ENCODE results near the gene RCOR1.

RCOR1 gene

GRCh38 chr14:102661614-102662013 is 69.2 kb downstream of the RCOR1 start:
- TF ChIP-seq POLR2AphosphoS5 (IDR thresholded peaks at IDR 0.05; ENCODE audit: low read depth, low read length): no peak
- TF ChIP-seq TAF1 (IDR thresholded peaks at IDR 0.05; ENCODE audit: borderline replicate concordance, insufficient read depth, low read length): no peak
- TF ChIP-seq SIN3A (IDR thresholded peaks at IDR 0.05; ENCODE audit: borderline replicate concordance, insufficient read depth, low read length): no peak
- TF ChIP-seq REST (IDR thresholded peaks at IDR 0.05; ENCODE audit: insufficient read depth in 1 of 2, low read depth in 2 of 2, low read length in 2 of 2): no peak
- no peak for TF ChIP-seq FOXP2 (optimal IDR thresholded peaks at IDR 0.05; ENCODE audit: borderline replicate concordance, extremely low read depth, extremely low read length, insufficient read depth)

GRCh38 chr14:102662636-102663430 is 70.4 kb downstream of the RCOR1 start:
- TF ChIP-seq POLR2AphosphoS5 (IDR thresholded peaks at IDR 0.05; ENCODE audit: low read depth, low read length): no peak
- no peak for TF ChIP-seq FOXP2 (optimal IDR thresholded peaks at IDR 0.05; ENCODE audit: borderline replicate concordance, extremely low read depth, extremely low read length, insufficient read depth)
- TF ChIP-seq REST (IDR thresholded peaks at IDR 0.05; ENCODE audit: insufficient read depth in 1 of 2, low read depth in 2 of 2, low read length in 2 of 2): no peak
- TF ChIP-seq SIN3A (IDR thresholded peaks at IDR 0.05; ENCODE audit: borderline replicate concordance, insufficient read depth, low read length): no peak
- no peak for TF ChIP-seq TAF1 (IDR thresholded peaks at IDR 0.05; ENCODE audit: borderline replicate concordance, insufficient read depth, low read length)

- TF ChIP-seq TAF1 (IDR thresholded peaks at IDR 0.05; ENCODE audit: borderline replicate concordance, insufficient read depth, low read length) (no peak), REST (IDR thresholded peaks at IDR 0.05; ENCODE audit: insufficient read depth in 1 of 2, low read depth in 2 of 2, low read length in 2 of 2) (no peak), FOXP2 (optimal IDR thresholded peaks at IDR 0.05; ENCODE audit: borderline replicate concordance, extremely low read depth, extremely low read length, insufficient read depth) (no peak), SIN3A (IDR thresholded peaks at IDR 0.05; ENCODE audit: borderline replicate concordance, insufficient read depth, low read length) (no peak), POLR2AphosphoS5 (IDR thresholded peaks at IDR 0.05; ENCODE audit: low read depth, low read length) (no peak)
Measured at GRCh38 chr14:102663440-102663839, 71.0 kb downstream of the RCOR1 start.

GRCh38 chr14:102665621-102666020 is 73.2 kb downstream of the RCOR1 start:
- TF ChIP-seq REST (IDR thresholded peaks at IDR 0.05; ENCODE audit: insufficient read depth in 1 of 2, low read depth in 2 of 2, low read length in 2 of 2) (no peak), FOXP2 (optimal IDR thresholded peaks at IDR 0.05; ENCODE audit: borderline replicate concordance, extremely low read depth, extremely low read length, insufficient read depth) (no peak), SIN3A (IDR thresholded peaks at IDR 0.05; ENCODE audit: borderline replicate concordance, insufficient read depth, low read length) (no peak), POLR2AphosphoS5 (IDR thresholded peaks at IDR 0.05; ENCODE audit: low read depth, low read length) (no peak), TAF1 (IDR thresholded peaks at IDR 0.05; ENCODE audit: borderline replicate concordance, insufficient read depth, low read length) (no peak)
